AG08395 (cell line): Measurements from ENCODE around the gene MINPP1.
"Not testable (repeated sequence)": the region's sequence is repeated elsewhere in the genome, so short reads cannot be mapped to it uniquely, and the experiment has no call there.

Experiments
- DNase-seq: peaks from one replicate; pipeline ENCODE4 v3.0.0; 2012; ENCODE audit warnings: mixed read lengths, low spot score

The MINPP1 gene

DNA sequence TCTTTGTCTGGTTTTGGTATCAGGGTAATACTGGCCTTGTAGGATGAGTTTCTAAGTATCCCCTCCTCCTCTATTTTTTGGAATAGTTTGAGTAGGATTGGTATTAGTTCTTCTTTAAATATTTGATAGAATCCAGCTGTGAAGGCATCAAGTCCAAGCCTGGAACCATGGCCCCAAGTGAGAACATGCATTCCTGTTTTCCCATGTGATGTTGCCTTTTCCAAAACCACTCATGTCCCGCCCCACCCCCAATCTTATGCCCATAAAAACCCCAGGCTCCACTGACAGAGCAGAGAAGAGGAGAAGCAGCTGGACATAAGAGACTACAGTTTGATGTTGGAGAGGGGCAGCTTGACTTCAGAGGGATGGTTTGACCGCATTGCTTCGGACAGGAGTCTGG, 71.2 kb downstream of the MINPP1 start:
- DNase-seq: no peak

DNA sequence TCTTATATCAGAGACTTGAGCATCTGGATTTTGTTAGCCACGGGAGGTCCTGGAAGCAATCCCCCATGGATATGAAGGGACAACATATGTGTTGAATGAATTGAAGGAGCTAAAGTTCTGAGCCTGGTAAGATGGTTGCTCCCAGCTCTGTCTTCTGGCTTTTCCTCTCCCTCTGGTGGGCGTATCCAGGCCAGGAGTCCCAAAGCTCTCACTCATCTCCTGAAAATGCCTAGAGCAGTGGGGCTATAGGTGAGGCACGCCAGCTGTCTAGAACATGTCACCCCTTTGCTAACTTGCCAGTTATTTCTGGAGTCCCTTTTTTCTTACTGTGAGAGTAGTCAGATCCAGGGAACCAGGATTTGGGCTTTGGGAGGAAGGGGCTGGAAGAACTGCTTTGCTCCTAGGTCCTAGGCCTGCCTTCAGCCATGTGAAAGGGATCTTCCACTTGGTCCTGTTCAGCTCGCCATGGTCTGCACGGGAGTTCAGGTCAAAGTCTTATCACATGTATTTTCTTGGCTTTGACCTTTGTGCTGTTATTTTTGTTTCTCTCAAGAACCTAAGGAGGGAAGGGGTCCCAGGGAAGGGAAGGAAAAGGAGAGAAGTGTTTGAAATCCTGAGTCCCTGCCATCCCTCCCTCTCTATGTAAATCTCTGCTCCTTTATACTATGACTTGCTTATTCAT, 73.6 kb downstream of the MINPP1 start:
- no peak for DNase-seq

DNA sequence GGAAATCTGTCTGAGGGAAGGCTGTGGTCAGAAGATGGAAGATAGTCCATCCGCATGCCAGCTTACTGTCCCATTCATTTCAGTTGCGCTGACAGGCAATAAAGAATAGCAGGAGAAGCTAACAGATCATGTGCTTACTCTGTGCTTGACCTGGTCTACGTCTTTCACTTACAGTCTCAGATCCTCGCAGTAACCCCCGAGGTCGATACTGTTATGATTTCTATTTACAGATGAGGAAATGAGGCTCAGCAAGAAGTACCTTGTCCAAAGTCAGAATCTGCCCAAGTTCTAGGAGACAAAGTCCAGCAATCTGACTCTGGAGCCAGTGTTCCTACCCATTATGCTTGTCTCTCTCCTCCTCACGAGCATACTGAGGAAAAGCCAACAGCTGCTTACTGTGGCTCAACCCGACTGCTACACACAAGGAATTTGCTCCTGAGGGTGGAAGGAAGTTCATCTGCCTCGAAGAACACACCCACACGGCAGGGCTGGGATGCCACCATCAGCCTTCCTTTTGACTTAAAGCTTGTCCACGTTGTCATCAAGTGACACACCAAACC, 74.2 kb downstream of the MINPP1 start:
- DNase-seq: peak; percentile 37

DNA sequence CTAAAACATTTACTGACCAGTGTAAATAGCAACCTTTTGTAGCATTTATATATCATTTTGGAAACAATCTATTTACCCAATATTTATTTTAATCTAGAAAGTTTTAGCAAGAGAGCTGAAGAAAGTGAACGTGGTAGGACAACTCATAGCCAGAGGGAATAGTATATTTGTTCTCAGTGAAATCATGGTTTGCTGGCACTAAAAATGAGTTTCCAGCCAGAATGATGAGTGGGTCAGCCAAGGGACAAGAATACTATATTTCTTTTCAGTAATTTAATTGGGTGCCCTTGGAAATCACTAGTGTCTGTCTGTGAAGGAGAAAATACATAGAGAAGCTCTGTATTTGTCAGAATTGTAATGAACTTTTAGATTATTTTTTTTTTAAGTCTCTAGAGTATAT, 74.9 kb downstream of the MINPP1 start:
- no peak for DNase-seq

DNA sequence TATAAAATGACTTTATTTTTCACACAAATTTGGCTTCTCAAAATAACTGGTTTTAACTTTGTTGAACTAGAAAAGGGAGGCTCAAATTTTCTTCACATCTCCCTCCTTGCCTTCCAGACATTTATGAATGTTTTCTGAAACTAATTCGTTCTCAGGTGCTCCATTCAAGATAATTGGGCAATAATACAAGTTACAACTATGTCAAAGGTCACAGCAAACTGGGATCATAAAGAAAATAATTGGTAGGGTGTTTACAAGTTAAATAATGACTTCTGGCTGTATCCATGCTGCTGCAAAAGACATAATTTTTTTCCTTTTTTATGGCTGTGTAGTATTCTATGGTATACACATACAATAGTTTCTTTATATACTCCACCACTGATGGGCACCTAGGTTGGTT, 75.3 kb downstream of the MINPP1 start:
- DNase-seq: no peak

DNA sequence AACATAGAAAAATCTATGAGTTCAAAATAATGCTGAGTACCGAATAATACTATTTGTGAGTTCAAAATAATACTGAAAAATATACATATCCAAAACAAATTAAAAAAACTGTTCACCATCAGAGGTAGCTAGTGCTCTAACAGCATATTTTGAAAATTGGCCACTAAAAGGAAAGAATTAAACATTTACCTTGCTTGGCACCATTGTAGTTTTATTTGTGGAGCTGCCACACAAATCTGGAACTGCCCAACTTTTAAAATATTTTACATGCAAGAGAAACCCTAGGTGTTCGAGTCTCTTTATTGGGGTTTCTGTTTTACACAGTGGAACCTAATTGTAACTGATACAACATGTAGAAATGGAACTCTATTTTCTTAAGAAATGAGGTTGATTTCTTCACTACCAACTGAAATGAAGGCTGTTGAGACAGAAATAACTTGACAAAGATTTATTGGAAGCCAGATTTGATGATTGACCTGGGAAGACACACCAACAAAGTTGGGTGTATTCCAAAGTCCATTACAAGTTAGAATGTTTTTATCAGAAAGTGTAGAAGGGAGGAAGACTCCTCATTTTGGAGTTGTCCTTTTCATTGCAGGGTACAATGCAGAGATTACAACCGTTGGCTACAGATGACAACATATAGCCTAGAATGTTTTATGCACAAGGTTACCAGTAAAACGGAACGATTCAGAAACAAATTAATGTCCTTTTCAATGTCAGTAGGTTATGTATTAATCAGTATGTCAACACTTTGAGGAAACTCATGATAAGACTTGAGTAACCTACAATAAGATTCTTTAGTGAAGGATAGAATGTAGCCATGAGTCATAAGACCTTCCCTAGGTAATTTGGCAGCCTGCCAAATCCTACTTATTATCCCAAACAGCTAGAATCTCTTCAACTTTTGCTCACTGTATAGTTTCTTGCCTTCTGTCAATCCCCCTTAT, 81.1 kb downstream of the MINPP1 start:
- no peak for DNase-seq

DNA sequence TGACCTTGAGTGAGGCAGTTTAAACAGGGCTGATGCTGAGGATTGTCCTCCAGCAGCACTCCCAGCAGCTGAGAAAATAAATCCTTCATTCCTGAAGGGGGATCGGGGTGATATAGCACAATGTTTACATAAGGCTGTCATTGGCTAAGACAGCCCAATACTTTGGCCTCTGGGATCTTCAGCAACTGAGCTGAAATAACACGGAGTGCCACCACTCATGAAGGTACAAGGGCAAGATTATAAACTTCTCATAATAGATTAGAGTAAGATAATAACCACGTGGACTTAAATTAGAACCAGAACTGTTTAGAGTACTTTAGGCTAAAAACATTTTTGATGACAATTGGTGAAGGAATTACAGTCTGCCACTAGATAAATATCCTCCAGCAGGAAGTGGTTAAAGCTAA, 85.0 kb downstream of the MINPP1 start:
- no peak for DNase-seq

DNA sequence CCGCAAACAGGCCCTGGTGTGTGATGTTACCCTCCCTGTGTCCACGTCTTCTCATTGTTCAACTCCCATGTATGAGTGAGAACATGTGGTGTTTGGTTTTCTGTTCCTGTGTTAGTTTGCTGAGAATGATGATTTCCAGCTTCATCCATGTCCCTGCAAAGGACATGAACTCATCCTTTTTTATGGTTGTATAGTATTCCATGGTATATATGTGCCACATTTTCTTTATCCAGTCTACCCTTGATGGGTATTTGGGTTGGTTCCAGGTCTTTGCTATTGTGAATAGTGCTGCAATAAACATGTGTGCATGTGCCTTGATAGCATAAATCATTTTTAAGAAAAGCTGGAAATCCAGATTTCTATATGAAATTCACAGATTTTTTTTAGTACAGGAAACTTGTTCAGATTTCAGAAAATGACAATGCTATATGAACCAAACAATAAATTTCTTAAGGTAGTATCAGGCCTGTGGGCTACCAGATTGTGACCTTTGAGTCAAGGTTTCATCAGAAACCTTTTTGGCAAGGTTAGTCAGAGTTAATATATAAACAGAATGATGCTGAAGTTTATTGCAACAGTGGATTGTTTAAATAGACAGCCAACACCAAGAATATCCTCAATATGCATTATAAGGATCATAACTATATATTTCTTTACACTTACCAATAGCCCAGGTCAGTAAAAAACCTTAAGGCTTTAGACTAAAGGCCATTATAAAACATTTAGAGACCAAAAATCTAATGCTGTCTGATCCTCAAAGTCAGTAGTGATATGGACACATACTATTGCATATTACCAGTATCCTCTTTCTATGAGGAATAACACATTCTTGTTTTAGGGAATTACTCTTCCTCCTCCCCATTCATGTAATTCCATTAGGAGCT, 86.3 kb downstream of the MINPP1 start:
- DNase-seq: no peak

DNA sequence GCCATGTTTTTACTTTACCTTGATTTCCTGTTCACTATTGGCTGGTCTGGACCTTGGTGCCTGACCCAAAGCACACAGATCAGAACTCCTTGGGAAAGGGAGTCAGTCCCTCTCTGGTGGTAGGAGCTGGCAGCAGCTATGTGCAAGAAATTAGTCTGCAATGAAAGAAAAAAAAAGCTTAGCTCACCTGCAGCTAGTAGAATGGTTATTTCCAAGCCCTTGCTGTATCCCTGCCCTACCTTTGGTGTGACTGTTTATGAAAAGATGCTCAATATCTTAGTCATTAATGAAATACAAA, 86.8 kb downstream of the MINPP1 start:
- no peak for DNase-seq

DNA sequence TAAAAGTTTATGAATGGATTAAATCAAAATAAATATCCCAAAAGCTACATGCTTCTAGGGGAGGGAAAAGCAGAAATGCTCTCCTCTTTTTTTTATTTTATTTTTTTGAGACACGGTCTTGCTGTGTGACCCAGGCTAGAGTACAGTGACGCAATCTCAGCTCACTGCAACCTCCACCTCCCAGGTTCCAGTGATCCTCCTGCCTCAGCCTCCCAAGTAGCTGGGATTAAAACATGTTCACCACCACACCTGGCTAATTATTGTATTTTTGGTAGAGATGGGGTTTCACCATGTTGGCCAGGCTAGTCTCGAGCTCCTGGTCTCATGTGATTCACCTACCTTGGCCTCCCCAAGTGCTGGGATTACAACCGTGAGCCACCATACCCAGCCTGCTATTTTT, 88.2 kb downstream of the MINPP1 start:
- not testable (repeated sequence) for DNase-seq

DNA sequence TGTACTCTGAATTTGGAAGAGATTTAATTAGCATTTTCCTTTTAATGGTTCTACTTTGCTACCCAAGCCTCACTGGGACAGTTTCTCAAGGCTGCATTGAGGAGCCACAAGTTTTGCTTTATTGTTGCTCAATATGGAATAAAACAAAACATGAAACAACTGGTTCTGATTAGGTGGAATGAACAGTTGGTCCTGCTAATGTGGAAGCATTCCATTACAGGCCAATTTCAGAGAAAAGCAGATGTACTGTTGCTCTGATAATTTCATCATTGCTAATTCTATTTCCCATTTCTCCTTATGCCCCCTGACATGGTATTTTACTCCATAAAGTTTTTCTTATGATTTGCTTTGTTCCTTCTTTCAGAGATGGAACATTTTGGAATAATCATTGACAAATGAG, 89.0 kb downstream of the MINPP1 start:
- DNase-seq: peak; percentile 57

DNA sequence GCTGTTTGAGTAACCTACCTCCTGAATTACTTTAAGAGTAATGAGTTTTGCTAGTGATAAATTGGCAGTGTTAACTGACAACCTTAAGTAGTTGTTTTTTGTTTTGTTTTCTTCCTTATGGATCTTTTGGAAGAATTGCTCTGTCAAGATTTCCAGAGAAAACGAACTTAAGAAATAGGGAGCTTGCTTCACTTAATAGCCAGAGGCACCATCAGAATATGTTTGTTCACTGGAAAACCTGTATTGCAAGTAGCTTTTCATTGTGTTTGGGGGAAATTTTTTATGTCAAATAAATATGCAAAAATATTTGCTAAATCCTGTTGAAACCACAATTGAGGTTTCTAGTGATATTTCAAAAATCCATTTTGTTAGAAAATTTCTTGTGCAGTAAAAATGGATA, 89.5 kb downstream of the MINPP1 start:
- no peak for DNase-seq

DNA sequence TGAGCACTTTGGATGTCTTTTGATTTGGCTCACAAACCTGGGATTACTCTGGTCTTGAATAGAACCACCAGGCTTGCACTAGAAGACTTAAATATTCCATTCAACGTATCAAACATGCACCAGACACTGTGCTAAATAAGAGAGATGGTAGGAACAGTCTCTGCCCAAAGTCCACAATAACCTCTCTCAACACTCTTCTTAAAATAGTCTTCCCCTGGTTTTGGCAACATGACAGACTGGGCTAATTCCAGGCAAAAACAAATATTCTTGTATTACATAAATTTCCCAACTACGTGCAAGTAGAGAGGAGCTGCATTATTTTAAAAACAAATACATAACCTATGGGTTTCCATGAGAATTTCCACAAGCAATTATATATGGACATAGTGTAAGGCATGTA, 90.2 kb downstream of the MINPP1 start:
- DNase-seq: no peak

DNA sequence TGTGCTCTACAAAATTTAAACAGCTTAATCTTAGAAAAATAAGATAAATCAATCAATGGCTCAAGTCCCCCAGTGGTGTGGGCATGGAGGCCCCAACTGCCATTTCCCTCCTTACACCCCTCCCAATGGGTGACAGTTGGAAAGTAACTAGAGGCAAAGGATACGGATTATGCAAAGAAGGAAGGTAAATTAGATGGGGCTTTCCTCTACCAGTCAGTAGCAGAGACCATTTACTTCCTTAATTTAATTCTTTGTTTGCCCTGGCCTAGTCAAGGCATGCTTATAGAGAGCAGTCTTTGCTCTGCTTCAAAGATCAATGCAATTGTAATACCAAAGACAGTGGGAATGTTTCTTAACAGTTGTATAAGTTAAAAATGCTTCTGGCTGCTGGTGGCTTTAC, 91.7 kb downstream of the MINPP1 start:
- no peak for DNase-seq

DNA sequence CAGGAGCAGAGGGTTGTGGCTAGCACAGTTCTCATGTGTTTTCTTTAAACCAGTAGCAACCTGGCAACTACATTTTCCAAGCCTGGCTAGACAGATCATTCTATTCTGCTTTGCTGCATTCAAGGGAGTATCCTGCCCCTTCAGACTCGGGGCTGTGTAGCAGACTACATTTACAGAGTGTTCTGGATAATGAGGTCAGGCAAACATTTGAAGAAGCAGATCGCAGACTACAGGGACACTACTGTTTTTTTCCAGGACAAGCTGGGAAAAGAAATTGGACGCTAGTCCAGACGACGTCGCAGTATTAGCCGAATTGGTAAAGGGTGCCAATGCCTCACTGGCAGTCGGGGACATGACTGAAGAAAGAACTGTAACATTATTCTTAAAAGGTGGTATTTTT, 94.0 kb downstream of the MINPP1 start:
- no peak for DNase-seq

DNA sequence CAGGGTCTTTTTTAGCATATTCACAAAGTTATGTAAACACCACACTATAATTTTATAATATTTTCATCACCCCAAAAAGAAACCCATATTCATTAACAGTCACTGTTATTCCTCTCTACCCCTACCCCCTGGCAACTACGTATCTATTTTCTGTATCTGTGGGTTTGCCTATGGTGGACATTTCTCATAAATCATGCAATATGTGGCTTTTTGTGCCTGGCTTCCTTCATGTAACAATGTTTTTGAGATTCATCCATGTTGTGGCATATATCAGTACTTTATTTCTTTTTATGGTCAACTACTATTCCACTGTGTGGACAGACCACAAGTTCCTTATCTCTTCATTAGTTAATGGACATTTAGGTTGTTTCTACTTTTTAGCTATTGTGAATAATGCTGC, 95.9 kb downstream of the MINPP1 start:
- no peak for DNase-seq
